Endothelial cell of umbilical vein (primary cell): ENCODE results near the gene ZNF689. TPM values are rescaled to one million over a fixed set of nuclear protein-coding genes. Genes with fewer than 3 reads are reported as not detected.

Experiments used
- BruUV-seq: library from RNA; stranded (reverse); fragments of 400-500 nt; replicated peaks from 2 replicates; lab custom pipeline; 2021; lab: Mats Ljungman, UMichigan
- CTCF ChIA-PET: fragments of 300-600, 350-600 bp; sonication (Branson Sonifier 250); formaldehyde crosslinking; loops from one replicate; lab custom pipeline; 2021; ENCODE audit warnings: antibody characterized with exemption, inconsistent platforms; lab: Charles Lee
- POLR2A ChIA-PET: fragments of 300-600, 350-600 bp; sonication (Branson Sonifier 250); formaldehyde crosslinking; loops from one replicate; lab custom pipeline; 2021; ENCODE audit warnings: antibody characterized with exemption, inconsistent platforms; lab: Charles Lee
- DNase-seq: peaks from one replicate; pipeline ENCODE4 v3.0.0-alpha.2; 2011; ENCODE audit warnings: low read depth, low spot score
- FAIRE-seq: peaks from 2 replicates; lab custom pipeline; 2011; peaks lifted over from hg19 to GRCh38; lab: Jason Lieb, UNC
- H2AFZ ChIP-seq: 2 replicates; pipeline ENCODE4 v1.6.0; 2012; ENCODE audit warnings: low read depth, low read length, control low read depth, inconsistent platforms
- H3K27ac ChIP-seq: 2 replicates; pipeline ENCODE4 v1.5.1; 2011; ENCODE audit warnings: low read depth, mild to moderate bottlenecking, control low read depth, low read length, moderate library complexity; ENCODE audit not compliant: insufficient read depth
- H3K27me3 ChIP-seq, 2 experiments: 2 replicates each; pipeline versions ENCODE4 v1.6.0 to v1.6.1; 2011; ENCODE audit warnings: low read length in 2 of 2, mixed read lengths in 1 of 2; ENCODE audit not compliant: control insufficient read depth in 2 of 2, insufficient read depth in 2 of 2
- H3K36me3 ChIP-seq, 2 experiments: 2 replicates in 1 of 2; 3 replicates in 1 of 2; pipeline ENCODE4 v1.5.1; 2011; ENCODE audit warnings: low read length in 2 of 2, mild to moderate bottlenecking in 1 of 2, moderate library complexity in 1 of 2; ENCODE audit not compliant: control insufficient read depth in 2 of 2, insufficient read depth in 2 of 2; ENCODE audit errors: extremely low read depth in 1 of 2
- H3K4me1 ChIP-seq: 3 replicates; pipeline ENCODE4 v1.5.1; 2011; ENCODE audit warnings: mild to moderate bottlenecking, low read length; ENCODE audit not compliant: control insufficient read depth, insufficient read depth; ENCODE audit errors: extremely low read depth
- H3K4me2 ChIP-seq: 2 replicates; pipeline ENCODE4 v1.6.1; 2011; ENCODE audit warnings: low read length, control low read depth, mixed read lengths; ENCODE audit not compliant: insufficient read depth
- H3K4me3 ChIP-seq, 3 experiments: fragments of 200-600 bp in 1 of 3; sonication (generic), shearing (Covaris generic) in 1 of 3; replicated peaks in 1 of 3; 2 replicates each; pipeline ENCODE4 v1.5.1; 2011 to 2016; ENCODE audit warnings: control low read depth in 3 of 3, low read length in 3 of 3, mild to moderate bottlenecking in 2 of 3, inconsistent platforms in 1 of 3, low read depth in 1 of 3, moderate library complexity in 1 of 3; ENCODE audit not compliant: insufficient read depth in 1 of 3
- H3K79me2 ChIP-seq: 2 replicates; pipeline ENCODE4 v1.6.0; 2012; ENCODE audit warnings: low read length, inconsistent platforms; ENCODE audit not compliant: control insufficient read depth, insufficient read depth
- H3K9ac ChIP-seq: replicated peaks from 2 replicates; pipeline ENCODE3; 2011; ENCODE audit warnings: low read length, control low read depth; ENCODE audit not compliant: insufficient read depth; ENCODE audit errors: extremely low read depth
- H3K9me1 ChIP-seq: replicated peaks from 3 replicates; pipeline ENCODE4 v1.6.0; 2011; ENCODE audit warnings: mild to moderate bottlenecking, low read length; ENCODE audit not compliant: control insufficient read depth, insufficient read depth; ENCODE audit errors: extremely low read depth
- H3K9me3 ChIP-seq: replicated peaks from 2 replicates; pipeline ENCODE4 v1.5.1; 2012; ENCODE audit warnings: low read length, inconsistent platforms; ENCODE audit not compliant: control insufficient read depth, insufficient read depth
- H4K20me1 ChIP-seq: replicated peaks from 2 replicates; pipeline ENCODE3; 2011; ENCODE audit warnings: mild to moderate bottlenecking, low read length; ENCODE audit not compliant: control insufficient read depth, insufficient read depth; ENCODE audit errors: extremely low read depth
- EZH2 ChIP-seq: IDR thresholded peaks from 2 replicates; pipeline ENCODE4 v1.6.1; 2012; ENCODE audit warnings: borderline replicate concordance, low read depth, mild to moderate bottlenecking, moderate library complexity, low read length, inconsistent platforms; ENCODE audit not compliant: severe bottlenecking
- FOS ChIP-seq: IDR thresholded peaks from 2 replicates; pipeline ENCODE4 v1.6.1; 2011; ENCODE audit warnings: mild to moderate bottlenecking, low read length, moderate library complexity, borderline replicate concordance; ENCODE audit not compliant: insufficient read depth
- GATA2 ChIP-seq: IDR thresholded peaks from 2 replicates; pipeline ENCODE4 v1.7.0; 2011; ENCODE audit warnings: low read depth, mild to moderate bottlenecking, moderate library complexity, mixed read lengths, low read length; ENCODE audit not compliant: insufficient read length, insufficient read depth
- JUN ChIP-seq: IDR thresholded peaks from 2 replicates; pipeline ENCODE4 v1.6.1; 2011; ENCODE audit warnings: borderline replicate concordance, low read depth; ENCODE audit not compliant: insufficient read length, insufficient read depth
- MYC ChIP-seq: IDR thresholded peaks from one replicate; pipeline ENCODE4 v1.6.1; 2011; ENCODE audit warnings: mild to moderate bottlenecking, low read depth, low read length
- POLR2A ChIP-seq: IDR thresholded peaks from 2 replicates; pipeline ENCODE4 v1.6.1; 2012; ENCODE audit warnings: low read depth, mild to moderate bottlenecking, control low read depth, low read length
- POLR2AphosphoS5 ChIP-seq: IDR thresholded peaks from 2 replicates; pipeline ENCODE4 v1.6.1; 2012; ENCODE audit warnings: low read depth, mild to moderate bottlenecking, control low read depth, low read length, moderate library complexity; ENCODE audit not compliant: insufficient read depth
- dilution Hi-C: fragments of 300-500 bp; cut with MboI; formaldehyde crosslinking; loops from one replicate; pipeline ENCODE4 v1.15.0; 2019; ENCODE audit warnings: low sequenced_read_pairs; ENCODE audit not compliant: extremely low pct_ligation_motif_present
- intact Hi-C: fragments of 100-400 bp; cut with micrococcal nuclease; formaldehyde crosslinking; loops from one replicate; pipeline ENCODE4 v1.10.0; 2022
- polyA plus RNA-seq, 4 experiments: library from polyadenylated mRNA; depleted of rRNA in 3 of 4; stranded (reverse) in 3 of 4; unstranded in 1 of 4; fragments of >200 nt; gene quantifications; 2 replicates each; pipeline versions ENCODE4 v1.2.1 to v1.2.3, GENCODE V29; 2011 to 2012; ENCODE audit warnings: missing spikeins in 1 of 4
- total RNA-seq: library from RNA; stranded (reverse); gene quantifications from 2 replicates; pipeline ENCODE4 v1.2.3, GENCODE V29; 2021
- TF ChIP-seq, protein P1 (sequence below): IDR thresholded peaks from 2 replicates; pipeline ENCODE4 v1.6.1; 2011; ENCODE audit not compliant: insufficient read depth, insufficient read length
- TF ChIP-seq, protein P2 (sequence below), 2 donors: IDR thresholded peaks; 1 replicate in 1 of 2; 2 replicates in 1 of 2; pipeline ENCODE4 v1.5.1; 2011; ENCODE audit warnings: low read length in 2 of 2, mild to moderate bottlenecking in 2 of 2, moderate library complexity in 2 of 2, control low read depth in 1 of 2, inconsistent platforms in 1 of 2, low read depth in 1 of 2; ENCODE audit not compliant: insufficient read depth in 1 of 2; ENCODE audit errors: extremely low read depth in 1 of 2

Gene ZNF689
- total and polyA plus RNA-seq, 2 donors (not counting 3 experiments of a cell fraction or from before 2014, with no cell fraction given) = 7.5 to 8.4 TPM

DNA sequence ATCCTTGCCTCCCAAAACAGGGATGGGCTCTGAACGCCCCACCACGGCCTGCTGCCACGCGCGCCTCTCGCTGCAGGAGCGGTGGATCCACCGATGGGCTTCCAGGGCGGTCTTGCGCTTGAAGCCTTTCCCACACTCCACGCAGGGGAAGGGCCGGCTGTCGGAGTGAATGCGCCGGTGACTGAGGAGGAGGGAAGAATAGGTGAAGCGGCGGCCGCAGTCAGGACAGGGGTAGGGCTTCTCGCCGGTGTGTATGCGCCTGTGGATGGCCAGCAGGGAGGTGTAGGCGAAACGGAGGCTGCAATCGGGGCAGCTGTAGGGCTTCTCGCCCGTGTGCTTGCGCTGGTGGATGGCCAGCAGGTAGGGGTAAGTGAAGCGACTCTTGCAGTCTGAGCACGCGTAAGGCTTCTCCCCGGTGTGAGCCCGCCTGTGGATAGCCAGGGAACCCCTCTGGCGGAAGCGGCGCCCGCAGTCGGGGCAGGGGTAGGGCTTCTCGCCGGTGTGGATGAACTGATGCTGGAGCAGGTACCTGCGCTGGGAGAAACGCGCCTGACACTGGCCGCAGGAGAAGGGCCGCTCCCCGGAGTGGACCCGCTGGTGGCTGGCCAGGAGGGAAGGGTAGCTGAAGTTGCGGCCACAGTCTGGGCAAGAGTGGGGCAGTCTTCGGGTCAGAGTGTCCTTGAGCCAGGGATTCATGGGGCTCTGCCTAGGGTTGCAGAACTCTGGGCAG is 27.4 kb downstream of the ZNF689 start:
- DNase-seq = no peak
- Histone ChIP-seq H3K9me1 (no peaks in the 10 kb centered on the region), H3K27me3 (no peaks in the 10 kb centered on the region), H3K36me3 (peaks cover 2 to 10% of the 10 kb centered on the region in 2 experiments), H3K79me2 (peaks cover 35% of the 10 kb centered on the region), H3K4me2 (no peak overlapping the region), H3K27ac (no peak overlapping the region), H3K4me3 (no peak overlapping the region), H3K4me1 (peaks cover 7% of the 10 kb centered on the region), H2AFZ (no peak overlapping the region), H4K20me1 (no peaks in the 10 kb centered on the region), H3K9ac (no peak overlapping the region), H3K9me3 (no peaks in the 10 kb centered on the region)
- dilution Hi-C loops = no loop called here
- CTCF ChIA-PET = no interaction called here
- FAIRE-seq = no peak
- BruUV-seq = no TSS peak
- TF ChIP-seq GATA2 (no peak), JUN (no peak), POLR2A (no peak), POLR2AphosphoS5 (no peak), FOS (no peak), EZH2 (no peak), MYC (no peak)
- TF ChIP-seq, protein P1, sequence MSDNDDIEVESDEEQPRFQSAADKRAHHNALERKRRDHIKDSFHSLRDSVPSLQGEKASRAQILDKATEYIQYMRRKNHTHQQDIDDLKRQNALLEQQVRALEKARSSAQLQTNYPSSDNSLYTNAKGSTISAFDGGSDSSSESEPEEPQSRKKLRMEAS = no peak
- TF ChIP-seq, protein P2, sequence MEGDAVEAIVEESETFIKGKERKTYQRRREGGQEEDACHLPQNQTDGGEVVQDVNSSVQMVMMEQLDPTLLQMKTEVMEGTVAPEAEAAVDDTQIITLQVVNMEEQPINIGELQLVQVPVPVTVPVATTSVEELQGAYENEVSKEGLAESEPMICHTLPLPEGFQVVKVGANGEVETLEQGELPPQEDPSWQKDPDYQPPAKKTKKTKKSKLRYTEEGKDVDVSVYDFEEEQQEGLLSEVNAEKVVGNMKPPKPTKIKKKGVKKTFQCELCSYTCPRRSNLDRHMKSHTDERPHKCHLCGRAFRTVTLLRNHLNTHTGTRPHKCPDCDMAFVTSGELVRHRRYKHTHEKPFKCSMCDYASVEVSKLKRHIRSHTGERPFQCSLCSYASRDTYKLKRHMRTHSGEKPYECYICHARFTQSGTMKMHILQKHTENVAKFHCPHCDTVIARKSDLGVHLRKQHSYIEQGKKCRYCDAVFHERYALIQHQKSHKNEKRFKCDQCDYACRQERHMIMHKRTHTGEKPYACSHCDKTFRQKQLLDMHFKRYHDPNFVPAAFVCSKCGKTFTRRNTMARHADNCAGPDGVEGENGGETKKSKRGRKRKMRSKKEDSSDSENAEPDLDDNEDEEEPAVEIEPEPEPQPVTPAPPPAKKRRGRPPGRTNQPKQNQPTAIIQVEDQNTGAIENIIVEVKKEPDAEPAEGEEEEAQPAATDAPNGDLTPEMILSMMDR (IDR thresholded peaks at IDR 0.05; ENCODE audit: extremely low read depth in 1 of 2, insufficient read depth in 1 of 2, low read depth in 1 of 2, low read length in 2 of 2) = no peak
- POLR2A ChIA-PET = no interaction called here
- intact Hi-C loops = no loop called here
